HL-60/S4 treated with phorbol 12-myristate 13-acetate at 8.2 ng/mL for 4 days and 3 days (cell line): ENCODE results near the gene TMEM183A.

Source experiments
- in situ Hi-C: fragments of 300-500 bp; cut with MboI; formaldehyde crosslinking; loops from 2 replicates; pipeline ENCODE4 v1.15.0; 2022; ENCODE audit warnings: low sequenced_read_pairs

The TMEM183A gene

DNA sequence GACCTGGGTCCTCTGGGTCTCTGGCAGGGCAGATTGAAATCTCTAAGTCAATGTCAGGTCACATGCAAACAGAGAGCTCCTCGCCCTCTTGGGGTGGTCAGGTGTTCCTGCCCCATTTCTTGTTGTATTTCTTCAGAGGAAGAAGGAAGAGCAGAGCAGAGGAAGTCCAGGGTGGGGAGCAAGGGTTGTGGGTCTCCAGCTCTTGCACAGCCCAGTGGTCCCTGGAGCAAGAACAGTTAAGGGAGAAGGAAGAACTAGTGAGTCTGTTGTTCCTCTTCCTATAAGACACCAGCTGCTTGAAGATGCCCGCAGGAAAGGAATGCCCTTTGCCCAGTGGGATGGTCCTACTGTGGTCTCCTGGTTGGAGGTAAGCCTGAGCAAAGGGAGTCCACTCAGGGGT lies 52.3 kb downstream of the TMEM183A start:
- in situ Hi-C loops, result no loop called here

DNA sequence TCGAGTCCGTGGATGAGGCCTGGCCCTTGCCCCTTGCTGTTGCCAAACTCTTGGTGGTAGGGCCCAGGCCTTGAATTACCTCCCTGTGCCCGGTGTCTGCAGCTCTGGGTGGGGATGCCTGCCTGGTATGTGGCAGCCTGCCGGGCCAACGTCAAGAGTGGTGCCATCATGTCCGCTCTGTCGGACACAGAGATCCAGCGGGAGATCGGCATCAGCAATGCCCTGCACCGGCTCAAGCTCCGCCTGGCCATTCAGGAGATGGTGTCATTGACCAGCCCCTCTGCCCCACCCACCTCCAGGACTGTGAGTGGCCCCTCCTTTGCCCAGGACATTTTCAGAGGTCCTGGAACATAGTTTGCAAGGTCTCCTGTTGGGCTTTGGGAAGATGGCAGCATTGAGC lies 52.9 kb downstream of the TMEM183A start:
- in situ Hi-C loops, result no loop called here

DNA sequence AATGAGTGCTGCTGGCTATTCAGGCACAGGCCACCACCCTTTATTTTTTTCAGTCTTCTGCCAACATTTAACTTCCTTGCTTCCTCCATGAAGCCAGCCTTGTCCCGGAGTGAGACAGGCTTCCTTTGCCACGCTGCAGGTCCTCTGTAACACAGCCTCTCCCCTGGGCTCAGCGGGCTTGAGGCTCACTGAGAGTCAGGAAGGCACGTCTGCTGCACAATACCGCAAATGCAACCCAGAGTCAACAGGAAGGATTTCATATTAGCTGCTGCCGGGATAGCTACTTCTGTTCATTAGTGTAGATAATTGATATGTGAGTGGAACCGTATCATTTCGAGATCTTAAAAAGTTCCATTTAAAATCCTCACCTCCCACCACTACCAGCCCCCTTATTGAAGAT lies 56.1 kb downstream of the TMEM183A start:
- in situ Hi-C loops, result no loop called here

DNA sequence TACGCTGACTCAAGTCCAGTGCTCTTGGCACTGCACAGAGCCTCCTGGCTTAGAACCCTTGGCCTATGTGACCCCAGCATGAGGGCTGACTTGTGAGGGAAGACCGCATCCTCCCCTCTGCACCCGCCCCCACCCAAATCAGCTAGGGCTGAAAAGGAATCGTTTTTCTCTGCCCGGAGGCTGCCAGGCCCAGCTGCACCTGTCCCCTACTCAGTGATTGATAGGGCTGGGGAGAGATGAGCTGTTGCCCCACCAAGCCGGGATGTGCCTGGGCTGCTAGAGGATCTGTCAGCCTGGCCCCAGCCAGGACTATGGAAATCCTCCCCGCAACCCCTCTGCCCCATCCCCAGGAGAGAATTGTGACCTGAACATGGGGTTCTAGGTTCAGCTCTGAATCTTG lies 58.0 kb downstream of the TMEM183A start:
- in situ Hi-C loops, result no loop called here

DNA sequence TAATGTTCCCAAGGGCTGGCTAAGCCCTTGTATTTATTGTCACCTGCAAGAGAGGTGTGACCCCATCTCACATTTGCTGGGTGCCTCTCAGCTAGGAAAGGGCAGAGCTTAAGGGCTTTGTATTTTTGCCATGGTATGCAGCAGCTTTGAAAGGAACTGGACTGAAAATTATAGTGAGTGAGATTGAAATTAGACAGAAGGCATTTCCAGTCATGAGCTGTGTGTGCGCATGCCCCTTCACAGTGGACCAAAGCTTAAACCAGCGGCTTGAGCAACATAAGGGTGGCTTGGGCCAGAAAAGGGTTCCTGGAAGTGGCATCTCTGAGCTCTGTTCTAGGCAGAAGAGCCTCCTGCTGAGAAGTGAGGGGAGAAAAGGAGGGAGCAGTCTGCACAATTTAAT lies 58.8 kb downstream of the TMEM183A start:
- in situ Hi-C loops, result no loop called here

DNA sequence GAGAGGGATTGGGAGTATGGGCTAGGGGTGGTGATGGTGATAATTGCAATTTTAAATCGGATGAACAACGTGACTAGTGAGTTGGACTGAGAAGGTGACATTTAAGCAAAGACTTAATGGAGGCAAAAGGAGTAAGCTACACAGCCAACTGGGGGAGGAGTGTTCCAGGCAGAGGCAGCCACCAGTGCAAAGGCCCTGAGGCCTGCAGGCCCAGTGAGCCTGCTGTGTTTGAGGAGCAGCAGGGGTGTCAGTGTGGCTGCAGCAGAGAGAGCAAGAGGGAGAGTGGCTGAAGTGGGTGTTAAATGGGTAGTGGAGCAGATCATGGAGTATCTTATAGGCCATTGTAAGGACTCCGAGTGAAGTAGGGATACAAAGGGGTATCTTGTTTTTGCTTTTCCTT lies 59.8 kb downstream of the TMEM183A start:
- in situ Hi-C loops, result no loop called here

DNA sequence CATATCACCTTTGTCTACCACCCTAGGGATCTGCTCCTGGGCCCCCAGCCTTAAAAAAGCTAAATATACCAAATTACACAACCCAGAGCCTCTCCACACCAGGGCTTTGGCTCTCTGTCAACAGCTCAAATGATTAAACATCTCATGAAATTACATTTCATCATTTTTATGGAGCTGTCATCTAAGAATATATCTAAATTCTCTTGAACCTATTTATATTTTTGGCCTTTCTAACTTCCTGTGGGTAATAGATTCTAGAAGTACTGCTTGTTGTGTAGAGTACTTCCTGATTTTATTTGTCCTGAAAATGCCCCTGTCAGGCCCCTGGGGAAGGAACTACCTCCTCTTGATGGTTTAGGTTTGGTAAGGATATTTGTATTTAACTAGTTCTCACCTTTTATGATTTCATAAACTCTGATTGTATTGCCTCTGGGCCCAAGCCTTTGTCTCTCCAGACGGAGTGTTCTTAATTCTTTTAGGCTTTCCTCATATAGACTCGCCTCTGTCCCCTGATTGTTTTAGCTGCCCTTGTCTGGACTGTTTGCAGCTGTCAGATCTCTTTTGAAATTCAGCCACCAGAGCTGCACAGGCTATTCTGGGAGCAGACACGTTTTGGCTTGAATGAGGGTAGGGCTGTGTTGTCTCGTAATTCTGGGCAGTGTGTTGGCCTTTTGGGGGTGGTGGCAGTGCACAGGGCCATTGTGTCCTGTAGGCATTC lies 62.0 kb downstream of the TMEM183A start:
- in situ Hi-C loops, result no loop called here

DNA sequence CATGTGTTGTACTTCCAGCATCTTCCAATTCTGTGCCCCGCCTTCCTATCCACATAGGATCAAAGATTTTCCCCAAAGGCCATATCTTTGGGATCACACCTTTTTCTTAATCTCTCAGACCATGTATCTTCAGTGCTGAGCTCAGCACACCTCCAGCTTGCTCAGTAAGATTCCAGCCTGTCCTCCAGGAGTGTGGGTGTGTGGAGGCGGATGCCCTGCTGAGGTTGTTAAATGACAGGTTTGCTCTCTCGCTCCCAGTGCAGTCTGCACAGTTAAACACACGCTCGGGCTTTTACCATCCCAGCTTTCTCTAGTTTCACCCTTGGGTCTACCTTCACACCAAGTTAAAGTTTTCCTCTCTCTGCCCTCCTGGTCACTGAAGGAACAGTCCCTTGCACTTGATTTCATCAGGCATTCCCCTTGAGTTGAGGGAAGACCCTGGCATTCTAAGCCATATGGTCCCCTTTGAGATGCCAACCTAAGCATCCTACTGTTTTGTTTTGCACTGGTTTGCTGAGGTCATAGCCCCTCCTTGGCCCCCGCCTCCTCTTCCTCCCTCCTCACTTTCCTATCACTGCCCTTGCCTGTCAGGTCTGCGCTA lies 64.9 kb downstream of the TMEM183A start:
- in situ Hi-C loops, result no loop called here

DNA sequence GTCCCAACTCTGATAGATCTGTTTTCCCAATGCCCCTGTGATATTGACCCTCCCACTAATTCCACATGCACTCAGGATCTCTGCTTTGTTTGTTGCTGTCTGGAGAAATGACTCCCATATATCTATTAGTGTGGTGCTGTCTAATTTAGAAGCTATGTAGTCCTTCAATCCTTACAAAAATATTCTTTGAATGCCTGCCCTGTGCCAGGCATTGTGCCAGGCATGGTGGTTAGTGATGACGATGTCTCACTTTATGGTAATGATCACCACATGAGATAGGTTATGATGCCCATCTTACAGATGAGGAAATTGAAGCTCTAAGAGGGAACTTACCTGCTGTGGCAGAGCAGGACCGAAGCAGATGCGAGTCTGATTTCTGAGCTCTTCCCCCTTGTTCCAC lies 65.7 kb downstream of the TMEM183A start:
- in situ Hi-C loops, result no loop called here

DNA sequence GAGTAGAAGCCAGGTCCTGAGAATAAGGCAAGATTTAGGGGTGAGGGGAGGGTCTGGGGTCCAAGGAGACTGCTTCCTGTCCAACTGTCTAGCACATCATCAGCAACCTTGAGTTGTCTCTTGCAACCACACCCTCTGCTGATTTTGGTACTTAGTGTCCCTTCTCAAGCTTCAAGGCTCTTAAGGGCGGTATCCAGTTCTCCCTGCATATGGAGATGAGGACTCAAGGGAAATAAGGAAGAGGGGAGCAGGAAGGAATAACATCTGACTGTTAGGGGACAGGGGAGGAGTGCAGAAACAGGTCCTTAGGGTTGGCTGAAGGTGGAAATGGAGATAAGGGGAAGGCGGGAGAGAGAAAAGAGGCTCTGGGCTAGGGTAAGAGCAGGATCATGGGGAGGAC lies 66.3 kb downstream of the TMEM183A start:
- in situ Hi-C loops, result no loop called here
